Measurements from ENCODE around the gene NFKBIB.

NFKBIB gene

DNA sequence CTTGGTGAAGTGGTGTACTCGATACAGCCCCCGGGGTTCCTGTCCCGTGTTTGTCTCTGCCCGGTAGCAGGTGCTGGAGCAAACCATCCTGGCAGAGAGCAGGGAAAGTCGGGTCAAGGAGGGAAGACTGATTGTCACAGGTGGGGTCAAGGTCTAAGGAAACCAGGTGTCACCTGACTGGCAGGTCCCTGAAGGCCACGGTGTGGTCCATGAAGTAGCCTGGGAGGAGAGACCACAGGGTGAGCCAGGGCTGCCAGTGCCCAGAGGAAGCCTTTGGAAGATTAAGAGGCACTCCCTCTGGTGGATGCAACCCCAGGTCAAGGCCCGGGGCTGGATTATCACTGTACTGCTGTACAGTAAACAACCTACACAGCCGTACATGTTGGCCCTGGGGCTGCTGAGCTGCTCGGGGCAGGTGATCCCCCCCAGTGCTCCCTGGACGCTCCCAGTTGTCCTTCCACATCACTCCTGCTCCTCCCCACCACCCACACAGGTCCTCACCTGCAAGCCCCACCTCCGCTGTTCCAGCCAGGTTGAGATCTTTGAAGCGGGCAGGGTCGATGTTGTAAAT, 18.2 kb downstream of the NFKBIB start:
- Histone ChIP-seq H3K36me3 (no peaks in the 10 kb centered on the region), H3K4me1 (ENCODE audit: control insufficient read depth in 1 of 2, insufficient read depth in 1 of 2, low read depth in 1 of 2, low read length in 1 of 2) (no peaks in the 10 kb centered on the region), H3K27ac (no peak overlapping the region), H3K9me3 (no peaks in the 10 kb centered on the region), H3K4me3 (ENCODE audit: low read depth in 1 of 2, low read length in 1 of 2) (no peak overlapping the region), H3K27me3 (no peaks in the 10 kb centered on the region)
- TF ChIP-seq, protein P1, sequence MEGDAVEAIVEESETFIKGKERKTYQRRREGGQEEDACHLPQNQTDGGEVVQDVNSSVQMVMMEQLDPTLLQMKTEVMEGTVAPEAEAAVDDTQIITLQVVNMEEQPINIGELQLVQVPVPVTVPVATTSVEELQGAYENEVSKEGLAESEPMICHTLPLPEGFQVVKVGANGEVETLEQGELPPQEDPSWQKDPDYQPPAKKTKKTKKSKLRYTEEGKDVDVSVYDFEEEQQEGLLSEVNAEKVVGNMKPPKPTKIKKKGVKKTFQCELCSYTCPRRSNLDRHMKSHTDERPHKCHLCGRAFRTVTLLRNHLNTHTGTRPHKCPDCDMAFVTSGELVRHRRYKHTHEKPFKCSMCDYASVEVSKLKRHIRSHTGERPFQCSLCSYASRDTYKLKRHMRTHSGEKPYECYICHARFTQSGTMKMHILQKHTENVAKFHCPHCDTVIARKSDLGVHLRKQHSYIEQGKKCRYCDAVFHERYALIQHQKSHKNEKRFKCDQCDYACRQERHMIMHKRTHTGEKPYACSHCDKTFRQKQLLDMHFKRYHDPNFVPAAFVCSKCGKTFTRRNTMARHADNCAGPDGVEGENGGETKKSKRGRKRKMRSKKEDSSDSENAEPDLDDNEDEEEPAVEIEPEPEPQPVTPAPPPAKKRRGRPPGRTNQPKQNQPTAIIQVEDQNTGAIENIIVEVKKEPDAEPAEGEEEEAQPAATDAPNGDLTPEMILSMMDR (IDR thresholded peaks at IDR 0.05): no peak

DNA sequence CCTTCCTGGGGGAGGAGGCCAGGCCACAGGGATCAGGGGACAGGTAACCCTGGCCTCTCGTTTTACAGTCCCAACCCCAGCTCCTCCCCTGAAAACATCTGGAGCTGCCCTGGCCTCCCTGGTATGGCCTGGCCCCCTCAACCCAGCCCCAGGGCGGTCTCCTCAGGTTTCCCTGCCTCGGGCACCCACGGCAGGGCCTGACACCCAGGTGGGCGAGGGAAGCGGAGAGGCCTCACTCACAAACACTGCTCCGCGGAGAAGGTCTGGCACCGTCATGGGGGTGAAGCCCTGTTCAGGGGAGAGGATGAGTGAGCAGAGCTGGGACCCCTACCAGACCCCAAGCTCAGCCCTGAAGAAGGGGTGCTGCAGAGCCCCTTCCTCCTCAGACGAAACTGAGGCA, 18.8 kb downstream of the NFKBIB start:
- H3K4me1 ChIP-seq (ENCODE audit: control insufficient read depth in 1 of 2, insufficient read depth in 1 of 2, low read depth in 1 of 2, low read length in 1 of 2): no peaks in the 10 kb centered on the region
- H3K4me3 ChIP-seq (ENCODE audit: low read depth in 1 of 2, low read length in 1 of 2): no peak overlapping the region
- H3K36me3 ChIP-seq: no peaks in the 10 kb centered on the region
- no peaks in the 10 kb centered on the region for H3K9me3 ChIP-seq
- H3K27ac ChIP-seq: no peak overlapping the region
- no peaks in the 10 kb centered on the region for H3K27me3 ChIP-seq
- TF ChIP-seq, protein P1 (IDR thresholded peaks at IDR 0.05): no peak

- Histone ChIP-seq H3K27me3 (no peaks in the 10 kb centered on the region), H3K36me3 (no peaks in the 10 kb centered on the region), H3K4me3 (ENCODE audit: low read depth in 1 of 2, low read length in 1 of 2) (no peak overlapping the region), H3K9me3 (no peaks in the 10 kb centered on the region), H3K27ac (no peak overlapping the region), H3K4me1 (ENCODE audit: control insufficient read depth in 1 of 2, insufficient read depth in 1 of 2, low read depth in 1 of 2, low read length in 1 of 2) (no peaks in the 10 kb centered on the region)
- TF ChIP-seq, protein P1 (IDR thresholded peaks at IDR 0.05): no peak
Observed at GRCh38 chr19:38919837-38920601, 20.2 kb downstream of the NFKBIB start.

DNA sequence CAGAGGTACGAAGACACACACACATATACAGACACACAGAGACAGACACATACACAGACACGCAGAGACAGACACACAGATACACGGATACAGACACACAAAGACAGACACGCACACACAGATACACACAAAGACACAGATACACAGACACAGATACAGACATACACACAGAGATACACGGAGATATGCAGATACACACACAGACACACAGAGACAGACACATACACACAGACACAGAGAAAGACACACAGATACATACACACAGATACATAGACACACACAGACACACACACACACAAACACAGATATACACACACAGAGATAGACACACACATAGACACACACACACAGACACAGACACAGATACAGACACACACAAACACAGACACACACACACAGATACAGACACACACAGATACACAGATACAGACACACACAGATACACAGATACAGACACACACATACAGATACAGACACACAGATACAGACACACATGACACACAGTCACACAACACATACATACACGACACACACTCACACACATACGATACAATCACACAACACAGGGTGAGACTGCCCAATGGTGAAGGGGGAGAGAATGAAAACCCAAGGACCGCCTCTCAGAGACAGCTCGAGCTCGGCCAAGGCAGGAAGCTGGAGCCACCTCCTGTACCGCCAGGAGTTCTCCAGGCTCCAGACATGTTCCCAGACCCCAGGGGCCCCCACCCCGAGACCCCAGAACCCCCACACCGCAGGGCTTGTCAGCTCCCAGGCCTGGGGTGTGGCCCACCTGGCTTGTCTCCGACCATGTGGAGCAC, 21.0 kb downstream of the NFKBIB start:
- Histone ChIP-seq H3K4me3 (ENCODE audit: low read depth in 1 of 2, low read length in 1 of 2) (no peak overlapping the region), H3K27ac (no peak overlapping the region), H3K27me3 (no peaks in the 10 kb centered on the region), H3K4me1 (ENCODE audit: control insufficient read depth in 1 of 2, insufficient read depth in 1 of 2, low read depth in 1 of 2, low read length in 1 of 2) (no peaks in the 10 kb centered on the region), H3K36me3 (no peaks in the 10 kb centered on the region), H3K9me3 (no peaks in the 10 kb centered on the region)
- TF ChIP-seq, protein P1 (IDR thresholded peaks at IDR 0.05): no peak

DNA sequence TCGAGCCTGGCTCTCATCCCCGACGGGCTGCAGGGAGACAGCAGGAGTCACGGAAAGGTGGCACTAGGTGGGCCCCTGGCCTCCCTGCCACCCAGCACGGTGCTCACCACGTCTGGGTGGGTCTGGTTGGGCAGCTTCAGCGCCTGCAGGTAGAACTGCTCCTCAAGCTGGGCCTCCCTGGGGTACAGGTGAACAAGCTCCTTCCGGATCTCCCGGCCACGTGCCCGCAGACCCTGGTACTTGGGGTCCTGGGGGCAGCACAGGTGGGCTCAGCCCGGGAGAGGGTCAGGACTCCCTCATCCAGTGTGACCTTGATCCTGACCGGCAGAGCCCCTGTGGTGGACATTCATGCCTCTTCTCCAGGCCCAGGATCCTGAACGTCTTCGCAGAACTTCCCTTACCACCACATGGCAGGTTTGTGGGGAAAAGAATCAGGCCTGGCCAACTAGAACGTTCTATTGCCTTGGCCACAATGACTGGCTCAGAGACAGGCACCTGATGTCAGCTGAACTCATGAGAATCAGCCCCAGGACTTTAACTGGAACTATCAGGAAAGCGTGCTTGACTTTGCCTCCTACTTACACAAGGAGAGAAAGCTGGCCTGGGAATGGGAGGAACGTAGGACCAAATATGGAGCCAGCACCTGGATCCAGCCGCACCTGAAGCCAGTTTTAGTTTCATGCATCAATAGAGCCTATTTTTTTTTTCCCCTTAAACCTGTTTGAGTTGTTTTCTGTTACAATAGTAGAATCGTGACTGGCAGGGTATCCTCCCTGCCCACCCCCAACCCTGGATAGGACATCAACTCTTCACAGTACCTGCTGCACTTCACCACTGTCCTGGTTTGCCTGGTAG, 21.9 kb downstream of the NFKBIB start:
- H3K4me3 ChIP-seq (ENCODE audit: low read depth in 1 of 2, low read length in 1 of 2): no peak overlapping the region
- no peaks in the 10 kb centered on the region for H3K4me1 ChIP-seq (ENCODE audit: control insufficient read depth in 1 of 2, insufficient read depth in 1 of 2, low read depth in 1 of 2, low read length in 1 of 2)
- H3K27ac ChIP-seq: no peak overlapping the region
- TF ChIP-seq, protein P1 (IDR thresholded peaks at IDR 0.05): no peak
- H3K9me3 ChIP-seq: no peaks in the 10 kb centered on the region
- no peaks in the 10 kb centered on the region for H3K27me3 ChIP-seq
- H3K36me3 ChIP-seq: no peaks in the 10 kb centered on the region

All from neutrophil (primary cell).